GM19193 (cell line): ENCODE measurements around the gene MYBPHL.

Experiments
- POLR2A ChIP-seq: IDR thresholded peaks from 4 replicates; pipeline ENCODE4 v1.6.1; 2011; ENCODE audit not compliant: insufficient read depth, insufficient read length; ENCODE audit errors: extremely low read depth

The MYBPHL gene

GRCh38 chr1:109256085-109256484 is 50.7 kb downstream of the MYBPHL start:
- TF ChIP-seq POLR2A = no peak

- no peak for TF ChIP-seq POLR2A
These were observed 51.1 kb downstream of the MYBPHL start for GRCh38 chr1:109255678-109256077.

DNA sequence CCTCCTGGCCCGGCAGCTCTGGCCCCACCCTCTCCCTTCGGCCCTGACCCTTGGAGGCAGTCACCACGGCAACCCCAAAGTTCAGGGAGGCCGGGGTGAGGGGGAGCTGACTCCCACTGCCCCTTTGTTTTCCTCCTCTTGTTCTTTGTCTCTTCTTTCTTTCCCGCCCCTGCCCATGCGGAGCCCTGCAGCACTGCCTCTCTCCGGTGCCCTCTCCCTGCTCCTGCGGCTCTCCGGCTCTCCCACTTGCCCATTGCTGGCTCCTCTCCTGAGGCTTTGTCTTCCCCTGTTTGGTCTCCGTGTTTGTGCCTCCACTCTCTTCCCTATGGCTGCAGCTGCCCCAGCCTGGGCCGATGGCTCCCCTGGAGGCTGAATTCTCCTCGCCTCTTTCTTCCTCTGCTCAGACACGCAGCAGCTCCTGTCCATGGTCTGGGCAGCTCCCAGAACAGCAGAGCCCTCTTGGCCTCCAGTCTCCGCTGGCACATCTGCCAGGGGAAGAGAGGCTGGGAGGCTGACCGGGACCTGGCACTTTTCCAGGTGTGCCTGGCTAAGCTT is 51.6 kb downstream of the MYBPHL start:
- TF ChIP-seq POLR2A = no peak

GRCh38 chr1:109254621-109255096 is 52.2 kb downstream of the MYBPHL start:
- no peak for TF ChIP-seq POLR2A

DNA sequence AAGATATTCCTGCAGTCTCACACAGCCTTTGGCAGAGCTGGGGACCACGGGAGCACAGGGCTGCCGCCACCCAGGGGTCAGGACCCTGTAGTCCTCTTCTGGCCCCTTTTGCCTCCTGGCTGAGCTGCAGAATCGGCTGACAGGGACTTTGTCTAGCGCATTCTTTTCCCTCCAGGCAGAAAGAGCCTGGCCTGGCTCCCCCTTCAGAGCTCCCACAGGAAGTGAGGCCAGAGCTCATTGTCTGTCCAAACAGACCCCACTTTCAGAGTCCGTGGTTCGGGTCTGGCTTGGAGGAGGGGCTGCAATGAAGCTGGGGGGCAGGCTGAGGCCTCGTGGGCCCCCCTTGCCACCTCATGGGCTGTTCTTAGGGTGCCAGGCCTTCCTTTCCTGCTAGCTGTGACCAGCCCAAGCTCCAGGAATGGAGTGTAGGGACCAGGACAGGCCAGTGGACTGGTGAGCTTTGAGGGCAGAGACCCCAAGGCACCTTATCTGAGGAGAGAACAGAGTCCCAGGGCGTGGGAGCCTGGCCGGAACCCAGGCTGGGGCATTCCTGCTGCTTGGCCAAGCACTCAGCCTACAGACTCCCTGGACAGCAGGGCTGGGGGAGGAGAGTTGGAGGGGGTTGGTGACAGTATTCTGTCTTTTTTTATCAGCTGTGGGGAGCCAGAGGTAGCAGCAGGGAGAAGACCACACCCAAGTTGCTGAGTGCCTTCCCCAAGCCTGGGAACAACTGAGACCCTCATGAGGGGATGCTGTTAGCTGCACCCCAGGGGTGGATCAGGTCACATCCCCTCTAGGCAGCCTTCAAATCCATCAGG is 52.8 kb downstream of the MYBPHL start:
- TF ChIP-seq POLR2A = no peak

GRCh38 chr1:109252893-109253802 is 53.7 kb downstream of the MYBPHL start:
- no peak for TF ChIP-seq POLR2A

DNA sequence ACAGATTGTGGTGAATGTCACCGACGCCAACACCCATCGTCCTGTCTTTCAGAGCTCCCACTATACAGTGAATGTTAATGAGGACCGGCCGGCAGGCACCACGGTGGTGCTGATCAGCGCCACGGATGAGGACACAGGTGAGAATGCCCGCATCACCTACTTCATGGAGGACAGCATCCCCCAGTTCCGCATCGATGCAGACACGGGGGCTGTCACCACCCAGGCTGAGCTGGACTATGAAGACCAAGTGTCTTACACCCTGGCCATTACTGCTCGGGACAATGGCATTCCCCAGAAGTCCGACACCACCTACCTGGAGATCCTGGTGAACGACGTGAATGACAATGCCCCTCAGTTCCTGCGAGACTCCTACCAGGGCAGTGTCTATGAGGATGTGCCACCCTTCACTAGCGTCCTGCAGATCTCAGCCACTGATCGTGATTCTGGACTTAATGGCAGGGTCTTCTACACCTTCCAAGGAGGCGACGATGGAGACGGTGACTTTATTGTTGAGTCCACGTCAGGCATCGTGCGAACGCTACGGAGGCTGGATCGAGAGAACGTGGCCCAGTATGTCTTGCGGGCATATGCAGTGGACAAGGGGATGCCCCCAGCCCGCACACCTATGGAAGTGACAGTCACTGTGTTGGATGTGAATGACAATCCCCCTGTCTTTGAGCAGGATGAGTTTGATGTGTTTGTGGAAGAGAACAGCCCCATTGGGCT is 54.5 kb downstream of the MYBPHL start:
- no peak for TF ChIP-seq POLR2A

DNA sequence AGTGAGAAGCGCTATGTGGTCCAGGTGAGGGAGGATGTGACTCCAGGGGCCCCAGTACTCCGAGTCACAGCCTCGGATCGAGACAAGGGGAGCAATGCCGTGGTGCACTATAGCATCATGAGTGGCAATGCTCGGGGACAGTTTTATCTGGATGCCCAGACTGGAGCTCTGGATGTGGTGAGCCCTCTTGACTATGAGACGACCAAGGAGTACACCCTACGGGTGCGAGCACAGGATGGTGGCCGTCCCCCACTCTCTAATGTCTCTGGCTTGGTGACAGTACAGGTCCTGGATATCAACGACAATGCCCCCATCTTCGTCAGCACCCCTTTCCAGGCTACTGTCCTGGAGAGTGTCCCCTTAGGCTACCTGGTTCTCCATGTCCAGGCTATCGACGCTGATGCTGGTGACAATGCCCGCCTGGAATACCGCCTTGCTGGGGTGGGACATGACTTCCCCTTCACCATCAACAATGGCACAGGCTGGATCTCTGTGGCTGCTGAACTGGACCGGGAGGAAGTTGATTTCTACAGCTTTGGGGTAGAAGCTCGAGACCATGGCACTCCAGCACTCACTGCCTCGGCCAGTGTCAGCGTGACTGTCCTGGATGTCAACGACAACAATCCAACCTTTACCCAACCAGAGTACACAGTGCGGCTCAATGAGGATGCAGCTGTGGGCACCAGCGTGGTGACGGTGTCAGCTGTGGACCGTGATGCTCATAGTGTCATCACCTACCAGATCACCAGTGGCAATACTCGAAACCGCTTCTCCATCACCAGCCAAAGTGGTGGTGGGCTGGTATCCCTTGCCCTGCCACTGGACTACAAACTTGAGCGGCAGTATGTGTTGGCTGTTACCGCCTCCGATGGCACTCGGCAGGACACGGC is 55.3 kb downstream of the MYBPHL start:
- no peak for TF ChIP-seq POLR2A

DNA sequence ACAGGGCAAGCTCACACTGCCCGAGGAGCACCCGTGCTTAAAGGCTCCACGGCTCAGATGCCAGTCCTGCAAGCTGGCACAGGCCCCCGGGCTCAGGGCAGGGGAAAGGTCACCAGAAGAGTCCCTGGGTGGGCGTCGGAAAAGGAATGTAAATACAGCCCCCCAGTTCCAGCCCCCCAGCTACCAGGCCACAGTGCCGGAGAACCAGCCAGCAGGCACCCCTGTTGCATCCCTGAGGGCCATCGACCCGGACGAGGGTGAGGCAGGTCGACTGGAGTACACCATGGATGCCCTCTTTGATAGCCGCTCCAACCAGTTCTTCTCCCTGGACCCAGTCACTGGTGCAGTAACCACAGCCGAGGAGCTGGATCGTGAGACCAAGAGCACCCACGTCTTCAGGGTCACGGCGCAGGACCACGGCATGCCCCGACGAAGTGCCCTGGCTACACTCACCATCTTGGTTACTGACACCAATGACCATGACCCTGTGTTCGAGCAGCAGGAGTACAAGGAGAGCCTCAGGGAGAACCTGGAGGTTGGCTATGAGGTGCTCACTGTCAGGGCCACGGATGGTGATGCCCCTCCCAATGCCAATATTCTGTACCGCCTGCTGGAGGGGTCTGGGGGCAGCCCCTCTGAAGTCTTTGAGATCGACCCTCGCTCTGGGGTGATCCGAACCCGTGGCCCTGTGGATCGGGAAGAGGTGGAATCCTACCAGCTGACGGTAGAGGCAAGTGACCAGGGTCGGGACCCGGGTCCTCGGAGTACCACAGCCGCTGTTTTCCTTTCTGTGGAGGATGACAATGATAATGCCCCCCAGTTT is 56.1 kb downstream of the MYBPHL start:
- no peak for TF ChIP-seq POLR2A

GRCh38 chr1:109249654-109250401 is 57.0 kb downstream of the MYBPHL start:
- TF ChIP-seq POLR2A = no peak

DNA sequence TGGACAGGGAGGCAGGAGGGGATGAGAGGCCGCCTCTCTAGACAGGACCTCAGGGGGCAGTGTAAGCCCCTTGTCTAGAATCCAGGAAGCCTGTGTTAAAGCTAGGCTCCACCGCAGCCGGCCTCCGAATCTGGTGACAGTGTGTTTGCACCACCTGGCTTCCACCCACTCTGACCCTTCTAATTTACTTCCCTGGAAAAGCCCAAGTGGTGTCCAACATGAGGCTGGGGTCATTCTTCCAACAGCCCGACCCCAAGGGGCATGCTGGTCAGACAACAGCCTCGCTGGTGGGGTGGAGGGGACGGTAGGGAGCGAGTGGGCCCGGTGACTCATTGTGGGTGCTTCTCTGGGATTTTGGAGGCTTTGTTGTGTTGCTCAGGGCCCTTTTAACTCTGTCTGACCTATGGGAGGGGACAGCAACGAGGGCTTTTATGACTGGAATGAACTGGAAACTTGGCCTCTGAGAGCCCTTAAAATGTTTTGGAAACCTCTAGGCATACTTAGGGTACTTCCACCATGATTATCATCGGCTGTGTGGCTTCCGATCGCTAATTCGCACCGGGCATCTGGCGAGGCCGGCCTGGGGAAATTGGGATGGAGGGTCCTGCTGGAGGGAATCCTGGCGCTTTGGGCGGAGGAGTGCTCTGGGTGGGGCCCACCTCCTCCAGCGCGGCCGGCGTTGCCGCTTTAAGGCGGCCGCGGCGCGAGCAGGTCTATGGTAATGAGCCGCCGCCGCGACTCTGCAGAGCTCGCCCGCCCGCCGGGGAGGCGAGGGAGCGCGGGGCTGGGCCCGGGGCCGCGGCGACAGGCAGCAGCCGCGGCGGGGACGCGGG is 57.8 kb downstream of the MYBPHL start, which contains the start of gene CELSR2:
Gene CELSR2 (plus strand): TSS at position 743 of the 833 bp plus-strand sequence. CDS start 541 bp downstream, outside the sequence.
- no peak for TF ChIP-seq POLR2A

DNA sequence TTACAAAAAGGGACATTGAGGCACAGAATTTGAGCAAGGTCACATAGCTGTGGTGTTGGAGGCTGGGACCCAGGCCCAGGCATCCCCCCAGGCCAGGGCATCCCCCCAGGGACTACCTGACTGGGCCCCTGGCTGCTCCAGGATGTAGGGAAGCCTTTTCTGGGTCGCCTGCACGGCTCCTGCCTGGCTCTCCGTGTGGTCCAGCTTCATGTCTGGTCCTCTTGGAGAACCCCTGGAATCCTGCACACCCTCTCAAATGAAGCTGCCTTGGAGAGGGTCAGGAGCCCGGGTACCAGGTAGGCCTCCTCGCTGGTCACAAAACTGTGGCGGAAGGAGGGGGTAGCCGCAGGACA is 58.4 kb downstream of the MYBPHL start:
- no peak for TF ChIP-seq POLR2A
